Measurements from ENCODE around the gene TDRD10. TPM values are rescaled to one million over a fixed set of nuclear protein-coding genes. Genes with fewer than 3 reads are reported as not detected.

TDRD10 gene
- total and polyA plus RNA-seq, 2 experiments from 2014 or later = 0.29 TPM; not detected in 1

DNA sequence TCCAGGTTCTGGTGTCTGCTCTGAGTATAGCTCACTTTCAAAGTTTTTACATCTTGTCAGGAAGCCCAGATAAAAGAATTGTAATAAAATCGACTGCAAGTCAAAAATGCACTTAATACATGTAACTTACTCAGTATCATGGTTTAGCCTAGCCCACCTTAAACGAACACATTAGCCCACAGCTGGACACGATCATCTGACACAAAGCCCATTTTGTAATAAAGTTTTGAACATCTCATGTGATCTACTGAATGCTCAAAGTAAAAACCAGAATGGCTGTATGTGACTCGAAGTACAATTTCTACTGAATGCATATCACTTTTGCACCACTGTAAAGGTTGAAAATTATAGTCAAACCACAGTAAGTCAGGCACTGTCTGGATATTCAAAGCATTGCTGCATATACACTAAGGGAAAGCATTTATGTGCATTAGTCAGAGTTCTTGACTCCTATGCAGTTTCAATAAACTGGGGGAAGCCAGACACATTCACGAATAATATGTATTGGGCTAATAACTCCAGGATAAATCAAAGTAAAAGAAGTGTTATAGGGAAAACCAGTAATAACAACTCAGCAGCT lies 12.2 kb upstream of the TDRD10 start (continued):
- TF ChIP-seq, protein P1, sequence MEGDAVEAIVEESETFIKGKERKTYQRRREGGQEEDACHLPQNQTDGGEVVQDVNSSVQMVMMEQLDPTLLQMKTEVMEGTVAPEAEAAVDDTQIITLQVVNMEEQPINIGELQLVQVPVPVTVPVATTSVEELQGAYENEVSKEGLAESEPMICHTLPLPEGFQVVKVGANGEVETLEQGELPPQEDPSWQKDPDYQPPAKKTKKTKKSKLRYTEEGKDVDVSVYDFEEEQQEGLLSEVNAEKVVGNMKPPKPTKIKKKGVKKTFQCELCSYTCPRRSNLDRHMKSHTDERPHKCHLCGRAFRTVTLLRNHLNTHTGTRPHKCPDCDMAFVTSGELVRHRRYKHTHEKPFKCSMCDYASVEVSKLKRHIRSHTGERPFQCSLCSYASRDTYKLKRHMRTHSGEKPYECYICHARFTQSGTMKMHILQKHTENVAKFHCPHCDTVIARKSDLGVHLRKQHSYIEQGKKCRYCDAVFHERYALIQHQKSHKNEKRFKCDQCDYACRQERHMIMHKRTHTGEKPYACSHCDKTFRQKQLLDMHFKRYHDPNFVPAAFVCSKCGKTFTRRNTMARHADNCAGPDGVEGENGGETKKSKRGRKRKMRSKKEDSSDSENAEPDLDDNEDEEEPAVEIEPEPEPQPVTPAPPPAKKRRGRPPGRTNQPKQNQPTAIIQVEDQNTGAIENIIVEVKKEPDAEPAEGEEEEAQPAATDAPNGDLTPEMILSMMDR (conservative IDR thresholded peaks at IDR 0.05; ENCODE audit: low read depth in 2 of 2) = no peak
- TF ChIP-seq POLR2AphosphoS5 (IDR thresholded peaks at IDR 0.05; ENCODE audit: low read depth) = no peak
- no peak for TF ChIP-seq EZH2 (IDR thresholded peaks at IDR 0.05; ENCODE audit: low read depth, unreplicated experiment)
- TF ChIP-seq, protein P2, sequence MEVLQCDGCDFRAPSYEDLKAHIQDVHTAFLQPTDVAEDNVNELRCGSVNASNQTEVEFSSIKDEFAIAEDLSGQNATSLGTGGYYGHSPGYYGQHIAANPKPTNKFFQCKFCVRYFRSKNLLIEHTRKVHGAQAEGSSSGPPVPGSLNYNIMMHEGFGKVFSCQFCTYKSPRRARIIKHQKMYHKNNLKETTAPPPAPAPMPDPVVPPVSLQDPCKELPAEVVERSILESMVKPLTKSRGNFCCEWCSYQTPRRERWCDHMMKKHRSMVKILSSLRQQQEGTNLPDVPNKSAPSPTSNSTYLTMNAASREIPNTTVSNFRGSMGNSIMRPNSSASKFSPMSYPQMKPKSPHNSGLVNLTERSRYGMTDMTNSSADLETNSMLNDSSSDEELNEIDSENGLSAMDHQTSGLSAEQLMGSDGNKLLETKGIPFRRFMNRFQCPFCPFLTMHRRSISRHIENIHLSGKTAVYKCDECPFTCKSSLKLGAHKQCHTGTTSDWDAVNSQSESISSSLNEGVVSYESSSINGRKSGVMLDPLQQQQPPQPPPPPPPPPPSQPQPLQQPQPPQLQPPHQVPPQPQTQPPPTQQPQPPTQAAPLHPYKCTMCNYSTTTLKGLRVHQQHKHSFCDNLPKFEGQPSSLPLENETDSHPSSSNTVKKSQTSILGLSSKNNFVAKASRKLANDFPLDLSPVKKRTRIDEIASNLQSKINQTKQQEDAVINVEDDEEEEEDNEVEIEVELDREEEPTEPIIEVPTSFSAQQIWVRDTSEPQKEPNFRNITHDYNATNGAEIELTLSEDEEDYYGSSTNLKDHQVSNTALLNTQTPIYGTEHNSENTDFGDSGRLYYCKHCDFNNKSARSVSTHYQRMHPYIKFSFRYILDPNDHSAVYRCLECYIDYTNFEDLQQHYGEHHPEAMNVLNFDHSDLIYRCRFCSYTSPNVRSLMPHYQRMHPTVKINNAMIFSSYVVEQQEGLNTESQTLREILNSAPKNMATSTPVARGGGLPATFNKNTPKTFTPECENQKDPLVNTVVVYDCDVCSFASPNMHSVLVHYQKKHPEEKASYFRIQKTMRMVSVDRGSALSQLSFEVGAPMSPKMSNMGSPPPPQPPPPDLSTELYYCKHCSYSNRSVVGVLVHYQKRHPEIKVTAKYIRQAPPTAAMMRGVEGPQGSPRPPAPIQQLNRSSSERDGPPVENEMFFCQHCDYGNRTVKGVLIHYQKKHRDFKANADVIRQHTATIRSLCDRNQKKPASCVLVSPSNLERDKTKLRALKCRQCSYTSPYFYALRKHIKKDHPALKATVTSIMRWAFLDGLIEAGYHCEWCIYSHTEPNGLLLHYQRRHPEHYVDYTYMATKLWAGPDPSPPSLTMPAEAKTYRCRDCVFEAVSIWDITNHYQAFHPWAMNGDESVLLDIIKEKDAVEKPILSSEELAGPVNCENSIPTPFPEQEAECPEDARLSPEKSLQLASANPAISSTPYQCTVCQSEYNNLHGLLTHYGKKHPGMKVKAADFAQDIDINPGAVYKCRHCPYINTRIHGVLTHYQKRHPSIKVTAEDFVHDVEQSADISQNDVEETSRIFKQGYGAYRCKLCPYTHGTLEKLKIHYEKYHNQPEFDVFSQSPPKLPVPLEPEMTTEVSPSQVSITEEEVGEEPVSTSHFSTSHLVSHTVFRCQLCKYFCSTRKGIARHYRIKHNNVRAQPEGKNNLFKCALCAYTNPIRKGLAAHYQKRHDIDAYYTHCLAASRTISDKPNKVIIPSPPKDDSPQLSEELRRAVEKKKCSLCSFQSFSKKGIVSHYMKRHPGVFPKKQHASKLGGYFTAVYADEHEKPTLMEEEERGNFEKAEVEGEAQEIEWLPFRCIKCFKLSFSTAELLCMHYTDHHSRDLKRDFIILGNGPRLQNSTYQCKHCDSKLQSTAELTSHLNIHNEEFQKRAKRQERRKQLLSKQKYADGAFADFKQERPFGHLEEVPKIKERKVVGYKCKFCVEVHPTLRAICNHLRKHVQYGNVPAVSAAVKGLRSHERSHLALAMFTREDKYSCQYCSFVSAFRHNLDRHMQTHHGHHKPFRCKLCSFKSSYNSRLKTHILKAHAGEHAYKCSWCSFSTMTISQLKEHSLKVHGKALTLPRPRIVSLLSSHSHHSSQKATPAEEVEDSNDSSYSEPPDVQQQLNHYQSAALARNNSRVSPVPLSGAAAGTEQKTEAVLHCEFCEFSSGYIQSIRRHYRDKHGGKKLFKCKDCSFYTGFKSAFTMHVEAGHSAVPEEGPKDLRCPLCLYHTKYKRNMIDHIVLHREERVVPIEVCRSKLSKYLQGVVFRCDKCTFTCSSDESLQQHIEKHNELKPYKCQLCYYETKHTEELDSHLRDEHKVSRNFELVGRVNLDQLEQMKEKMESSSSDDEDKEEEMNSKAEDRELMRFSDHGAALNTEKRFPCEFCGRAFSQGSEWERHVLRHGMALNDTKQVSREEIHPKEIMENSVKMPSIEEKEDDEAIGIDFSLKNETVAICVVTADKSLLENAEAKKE (CRISPR knock-in tag; IDR thresholded peaks at IDR 0.05) = no peak
- TF ChIP-seq, protein P3, sequence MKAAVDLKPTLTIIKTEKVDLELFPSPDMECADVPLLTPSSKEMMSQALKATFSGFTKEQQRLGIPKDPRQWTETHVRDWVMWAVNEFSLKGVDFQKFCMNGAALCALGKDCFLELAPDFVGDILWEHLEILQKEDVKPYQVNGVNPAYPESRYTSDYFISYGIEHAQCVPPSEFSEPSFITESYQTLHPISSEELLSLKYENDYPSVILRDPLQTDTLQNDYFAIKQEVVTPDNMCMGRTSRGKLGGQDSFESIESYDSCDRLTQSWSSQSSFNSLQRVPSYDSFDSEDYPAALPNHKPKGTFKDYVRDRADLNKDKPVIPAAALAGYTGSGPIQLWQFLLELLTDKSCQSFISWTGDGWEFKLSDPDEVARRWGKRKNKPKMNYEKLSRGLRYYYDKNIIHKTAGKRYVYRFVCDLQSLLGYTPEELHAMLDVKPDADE (IDR thresholded peaks at IDR 0.05) = no peak
- TF ChIP-seq ZNF114 (CRISPR knock-in tag; IDR thresholded peaks at IDR 0.05) = no peak

All from GM23338 (cell line).